ENCODE data around the gene PCSK5. TPM values are rescaled to one million over a fixed set of nuclear protein-coding genes. Genes with fewer than 3 reads are reported as not detected.

PCSK5 gene
- total and polyA plus RNA-seq, 2 donors (not counting 3 experiments of a cell fraction or from before 2014, with no cell fraction given): 2.6 to 4.8 TPM

GRCh38 chr9:76338418-76338817 lies 447.9 kb downstream of the PCSK5 start:
- TF ChIP-seq EZH2 (IDR thresholded peaks at IDR 0.05; ENCODE audit: borderline replicate concordance, low read depth, low read length, severe bottlenecking) (no peak), FOS (IDR thresholded peaks at IDR 0.05; ENCODE audit: borderline replicate concordance, insufficient read depth, low read length) (no peak), POLR2AphosphoS5 (IDR thresholded peaks at IDR 0.05; ENCODE audit: insufficient read depth, low read depth, low read length) (no peak), JUN (IDR thresholded peaks at IDR 0.05; ENCODE audit: borderline replicate concordance, insufficient read depth, insufficient read length, low read depth) (no peak), MYC (IDR thresholded peaks at IDR 0.05; ENCODE audit: low read depth, low read length) (no peak), GATA2 (IDR thresholded peaks at IDR 0.05; ENCODE audit: insufficient read depth, insufficient read length, low read depth, low read length) (no peak)
- TF ChIP-seq, protein P1, sequence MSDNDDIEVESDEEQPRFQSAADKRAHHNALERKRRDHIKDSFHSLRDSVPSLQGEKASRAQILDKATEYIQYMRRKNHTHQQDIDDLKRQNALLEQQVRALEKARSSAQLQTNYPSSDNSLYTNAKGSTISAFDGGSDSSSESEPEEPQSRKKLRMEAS (IDR thresholded peaks at IDR 0.05; ENCODE audit: insufficient read depth, insufficient read length): no peak
- TF ChIP-seq, protein P2, sequence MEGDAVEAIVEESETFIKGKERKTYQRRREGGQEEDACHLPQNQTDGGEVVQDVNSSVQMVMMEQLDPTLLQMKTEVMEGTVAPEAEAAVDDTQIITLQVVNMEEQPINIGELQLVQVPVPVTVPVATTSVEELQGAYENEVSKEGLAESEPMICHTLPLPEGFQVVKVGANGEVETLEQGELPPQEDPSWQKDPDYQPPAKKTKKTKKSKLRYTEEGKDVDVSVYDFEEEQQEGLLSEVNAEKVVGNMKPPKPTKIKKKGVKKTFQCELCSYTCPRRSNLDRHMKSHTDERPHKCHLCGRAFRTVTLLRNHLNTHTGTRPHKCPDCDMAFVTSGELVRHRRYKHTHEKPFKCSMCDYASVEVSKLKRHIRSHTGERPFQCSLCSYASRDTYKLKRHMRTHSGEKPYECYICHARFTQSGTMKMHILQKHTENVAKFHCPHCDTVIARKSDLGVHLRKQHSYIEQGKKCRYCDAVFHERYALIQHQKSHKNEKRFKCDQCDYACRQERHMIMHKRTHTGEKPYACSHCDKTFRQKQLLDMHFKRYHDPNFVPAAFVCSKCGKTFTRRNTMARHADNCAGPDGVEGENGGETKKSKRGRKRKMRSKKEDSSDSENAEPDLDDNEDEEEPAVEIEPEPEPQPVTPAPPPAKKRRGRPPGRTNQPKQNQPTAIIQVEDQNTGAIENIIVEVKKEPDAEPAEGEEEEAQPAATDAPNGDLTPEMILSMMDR (IDR thresholded peaks at IDR 0.05; ENCODE audit: extremely low read depth in 1 of 2, insufficient read depth in 1 of 2, low read depth in 1 of 2, low read length in 2 of 2): no peak
- dilution Hi-C loops (cut with MboI; ENCODE audit: extremely low pct_ligation_motif_present, low sequenced_read_pairs) (no loop called here), intact Hi-C loops (cut with micrococcal nuclease) (no loop called here)
- FAIRE-seq: no peak
- Histone ChIP-seq H2AFZ (ENCODE audit: low read depth, low read length) (no peak overlapping the region), H3K9ac (replicated peaks; ENCODE audit: extremely low read depth, insufficient read depth, low read length) (no peak overlapping the region), H3K9me1 (replicated peaks; ENCODE audit: control insufficient read depth, extremely low read depth, insufficient read depth, low read length) (no peaks in the 10 kb centered on the region), H3K4me1 (ENCODE audit: control insufficient read depth, extremely low read depth, insufficient read depth, low read length) (no peaks in the 10 kb centered on the region), H3K36me3 (ENCODE audit: control insufficient read depth in 2 of 2, extremely low read depth in 1 of 2, insufficient read depth in 2 of 2, low read length in 2 of 2) (no peaks in the 10 kb centered on the region), H3K27me3 (ENCODE audit: control insufficient read depth in 2 of 2, insufficient read depth in 2 of 2, low read length in 2 of 2) (peaks cover 0 to 4% of the 10 kb centered on the region in 2 experiments), H3K79me2 (ENCODE audit: control insufficient read depth, insufficient read depth, low read length) (no peaks in the 10 kb centered on the region), H3K9me3 (replicated peaks; ENCODE audit: control insufficient read depth, insufficient read depth, low read length) (no peaks in the 10 kb centered on the region), H4K20me1 (replicated peaks; ENCODE audit: control insufficient read depth, extremely low read depth, insufficient read depth, low read length) (no peaks in the 10 kb centered on the region), H3K27ac (ENCODE audit: insufficient read depth, low read depth, low read length) (no peak overlapping the region), H3K4me3 (replicated peaks in 1 of 3; ENCODE audit: insufficient read depth in 1 of 3, low read depth in 1 of 3, low read length in 3 of 3) (no peak overlapping the region), H3K4me2 (ENCODE audit: insufficient read depth, low read length) (no peak overlapping the region)
- DNase-seq (ENCODE audit: low read depth, low spot score): no peak
- BruUV-seq (replicated peaks): no TSS peak
- ChIA-PET CTCF (no interaction called here), POLR2A (no interaction called here)
